ENCODE results near the gene WWTR1. TPM values are rescaled to one million over a fixed set of nuclear protein-coding genes. Genes with fewer than 3 reads are reported as not detected.

The WWTR1 gene
- total RNA-seq, 1 experiment from 2014 or later = 24.4 TPM

DNA sequence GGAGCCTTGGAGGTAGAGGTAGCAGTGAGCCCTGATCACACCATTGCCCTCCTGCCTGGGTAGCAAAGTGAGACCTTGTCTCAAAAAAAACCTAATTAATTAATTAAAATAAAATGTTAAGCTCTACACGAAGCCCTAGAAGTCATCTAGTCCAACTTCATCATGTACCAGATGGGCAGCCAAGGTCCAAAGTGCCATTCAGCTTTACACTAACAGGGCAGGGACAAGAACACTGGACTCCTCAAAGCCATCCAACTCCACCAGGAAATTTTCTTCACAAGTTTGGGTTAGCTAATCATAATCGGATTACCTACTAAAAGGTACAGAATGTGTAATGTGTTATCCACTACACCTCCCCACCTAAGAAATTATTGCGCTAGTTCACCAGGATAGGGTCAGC, 48.8 kb downstream of the WWTR1 start:
- no peak overlapping the region for H4K5ac ChIP-seq (ENCODE audit: insufficient read length, low read depth, low read length)
- no peak overlapping the region for H4K8ac ChIP-seq (replicated peaks; ENCODE audit: insufficient read length, low read depth, low read length)
- no peak for DNase-seq
- H2BK12ac ChIP-seq (ENCODE audit: insufficient read length, low read depth, low read length) = no peak overlapping the region
- no peak overlapping the region for H3T11ph ChIP-seq (ENCODE audit: low read length)
- H3K18ac ChIP-seq (ENCODE audit: insufficient read length, low read depth, low read length) = no peak overlapping the region
- Mint-ChIP-seq H3K9me3 (no peaks in the 10 kb centered on the region), H3K27ac (no peak overlapping the region), H3K4me3 (no peak overlapping the region), H3K4me1 (peaks cover 28 to 33% of the 10 kb centered on the region in 2 experiments), H3K27me3 (ENCODE audit: low read depth) (no peaks in the 10 kb centered on the region), H3K36me3 (ENCODE audit: insufficient read depth in 1 of 3, low read depth in 3 of 3) (no peaks in the 10 kb centered on the region)
- no peak overlapping the region for H3K56ac ChIP-seq (ENCODE audit: insufficient read length, low read depth, low read length)
- no peak overlapping the region for H2BK5ac ChIP-seq (ENCODE audit: insufficient read length, low read length)
- no peak overlapping the region for H3K14ac ChIP-seq (ENCODE audit: insufficient read depth, low read length)
- H3K27ac ChIP-seq (ENCODE audit: insufficient read length, low read depth, low read length) = no peak overlapping the region
- H3K79me1 ChIP-seq (ENCODE audit: insufficient read depth, low read depth, low read length, poor library complexity, severe bottlenecking) = no peaks in the 10 kb centered on the region
- no peaks in the 10 kb centered on the region for H4K20me1 ChIP-seq (ENCODE audit: control insufficient read depth, insufficient read depth, insufficient read length)
- no peak overlapping the region for H3K9ac ChIP-seq (ENCODE audit: extremely low read depth, insufficient read length, low read length)
- no peak overlapping the region for H2BK20ac ChIP-seq (ENCODE audit: low read depth, low read length, poor library complexity, severe bottlenecking)
- H2AFZ ChIP-seq (ENCODE audit: low read length) = no peak overlapping the region
- H2BK120ac ChIP-seq (ENCODE audit: low read depth, low read length, poor library complexity, severe bottlenecking) = no peak overlapping the region
- no peak overlapping the region for H2BK15ac ChIP-seq (ENCODE audit: low read depth, low read length)
- no peak overlapping the region for H2AK5ac ChIP-seq (ENCODE audit: insufficient read length, low read length)
- TF ChIP-seq, protein P1, sequence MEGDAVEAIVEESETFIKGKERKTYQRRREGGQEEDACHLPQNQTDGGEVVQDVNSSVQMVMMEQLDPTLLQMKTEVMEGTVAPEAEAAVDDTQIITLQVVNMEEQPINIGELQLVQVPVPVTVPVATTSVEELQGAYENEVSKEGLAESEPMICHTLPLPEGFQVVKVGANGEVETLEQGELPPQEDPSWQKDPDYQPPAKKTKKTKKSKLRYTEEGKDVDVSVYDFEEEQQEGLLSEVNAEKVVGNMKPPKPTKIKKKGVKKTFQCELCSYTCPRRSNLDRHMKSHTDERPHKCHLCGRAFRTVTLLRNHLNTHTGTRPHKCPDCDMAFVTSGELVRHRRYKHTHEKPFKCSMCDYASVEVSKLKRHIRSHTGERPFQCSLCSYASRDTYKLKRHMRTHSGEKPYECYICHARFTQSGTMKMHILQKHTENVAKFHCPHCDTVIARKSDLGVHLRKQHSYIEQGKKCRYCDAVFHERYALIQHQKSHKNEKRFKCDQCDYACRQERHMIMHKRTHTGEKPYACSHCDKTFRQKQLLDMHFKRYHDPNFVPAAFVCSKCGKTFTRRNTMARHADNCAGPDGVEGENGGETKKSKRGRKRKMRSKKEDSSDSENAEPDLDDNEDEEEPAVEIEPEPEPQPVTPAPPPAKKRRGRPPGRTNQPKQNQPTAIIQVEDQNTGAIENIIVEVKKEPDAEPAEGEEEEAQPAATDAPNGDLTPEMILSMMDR (conservative IDR thresholded peaks at IDR 0.05) = no peak
- no peaks in the 10 kb centered on the region; the same call in 1 of the 2 replicates for H3K27me3 ChIP-seq (ENCODE audit: insufficient read depth, low read length)
- no peak overlapping the region for H3K4ac ChIP-seq (ENCODE audit: low read depth, low read length)
- no peak overlapping the region for H3K4me2 ChIP-seq (ENCODE audit: insufficient read depth, insufficient read length, low read length)
- peaks cover 10% of the 10 kb centered on the region; the same call in 1 of the 2 replicates for H3K4me1 ChIP-seq (ENCODE audit: insufficient read depth, low read length)
- H3K79me2 ChIP-seq (ENCODE audit: insufficient read depth, low read length) = peaks cover 6% of the 10 kb centered on the region; the same call in 1 of the 2 replicates
- H3K9me3 ChIP-seq (ENCODE audit: control insufficient read depth, low read depth, low read length) = no peaks in the 10 kb centered on the region
- H3K23ac ChIP-seq (ENCODE audit: insufficient read length, low read depth, low read length) = no peak overlapping the region
- H3K23me2 ChIP-seq (ENCODE audit: insufficient read length, low read depth, low read length, poor library complexity, severe bottlenecking) = no peaks in the 10 kb centered on the region
- H4K91ac ChIP-seq (ENCODE audit: insufficient read length, low read depth, low read length) = no peak overlapping the region
- no CpG with 5 or more reads among the region's 3 CpGs for WGBS (ENCODE audit: extremely low coverage, insufficient read length, low lambda C conversion rate)
